Panc1 (cell line): ENCODE data around the gene AHRR. TPM values are rescaled to one million over a fixed set of nuclear protein-coding genes. Genes with fewer than 3 reads are reported as not detected.
A peak's percentile ranks its signal among the peaks of the same experiment; 100 is the strongest.

Source experiments
- ATAC-seq: fragments of 200-7000 bp; cut with Tn5 transposase; 2 replicates; pipeline ENCODE4 v1.9.1; 2020; ENCODE audit warnings: mild to moderate bottlenecking, moderate library complexity
- BruUV-seq: library from RNA; stranded (reverse); fragments of 400-500 nt; replicated peaks from 2 replicates; lab custom pipeline; 2021; lab: Mats Ljungman, UMichigan
- CTCF ChIA-PET: fragments of 300-600 bp; sonication (Branson Sonifier 250); formaldehyde crosslinking; loops from one replicate; lab custom pipeline; 2022; ENCODE audit warnings: antibody characterized with exemption; lab: Charles Lee
- POLR2A ChIA-PET: fragments of 300-600 bp; sonication (Branson Sonifier 250); formaldehyde crosslinking; loops from one replicate; lab custom pipeline; 2022; ENCODE audit warnings: antibody characterized with exemption; lab: Charles Lee
- DNase-seq: peaks from one replicate; pipeline ENCODE4 v3.0.0-alpha.2; 2010; ENCODE audit warnings: low read depth, low spot score
- H3K27ac ChIP-seq: 2 replicates; pipeline ENCODE4 v1.5.1; 2011; ENCODE audit warnings: mild to moderate bottlenecking, low read length, inconsistent platforms
- H3K27me3 ChIP-seq: fragments of 200-500 bp; sonication (Bioruptor generic); 2 replicates; pipeline ENCODE4 v1.6.0; 2014; ENCODE audit warnings: low read length, inconsistent platforms; ENCODE audit not compliant: control insufficient read depth, insufficient read depth
- H3K36me3 ChIP-seq: fragments of 200-500 bp; sonication (Bioruptor generic); 2 replicates; pipeline ENCODE4 v1.5.1; 2014; ENCODE audit warnings: inconsistent platforms, mild to moderate bottlenecking, low read length, moderate library complexity; ENCODE audit not compliant: control insufficient read depth, insufficient read depth
- H3K4me1 ChIP-seq: 2 replicates; pipeline ENCODE4 v1.5.1; 2011; ENCODE audit warnings: inconsistent platforms, mild to moderate bottlenecking, low read length, moderate library complexity; ENCODE audit not compliant: control insufficient read depth, insufficient read depth
- H3K4me3 ChIP-seq, 2 experiments: 2 replicates each; pipeline ENCODE4 v1.5.1; 2011 to 2012; ENCODE audit warnings: low read depth in 2 of 2, low read length in 2 of 2, mild to moderate bottlenecking in 2 of 2, inconsistent platforms in 1 of 2, moderate library complexity in 1 of 2
- H3K9me3 ChIP-seq: fragments of 200-500 bp; sonication (Bioruptor generic); 2 replicates; pipeline ENCODE4 v1.5.1; 2014; ENCODE audit warnings: low read depth, mild to moderate bottlenecking, inconsistent platforms, low read length, moderate library complexity; ENCODE audit not compliant: control insufficient read depth, insufficient read depth
- POLR2AphosphoS5 ChIP-seq: IDR thresholded peaks from 2 replicates; pipeline ENCODE4 v1.6.1; 2012; ENCODE audit warnings: mild to moderate bottlenecking, low read depth, low read length, moderate library complexity
- SIN3A ChIP-seq: IDR thresholded peaks from 2 replicates; pipeline ENCODE4 v1.6.1; 2012; ENCODE audit warnings: low read depth, mild to moderate bottlenecking, low read length, moderate library complexity, borderline replicate concordance; ENCODE audit not compliant: insufficient read depth
- TCF7L2 ChIP-seq: IDR thresholded peaks from 2 replicates; pipeline ENCODE4 v1.6.1; 2011; ENCODE audit warnings: mild to moderate bottlenecking, low read depth, low read length, inconsistent platforms
- in situ Hi-C: cut with HindIII; loops from 2 replicates; pipeline ENCODE4 v1.10.0; 2016; ENCODE audit warnings: low sequenced_read_pairs, low pct_unique_long_range_greater_than_20kb
- intact Hi-C: fragments of 100-400 bp; cut with micrococcal nuclease; formaldehyde crosslinking; loops from one replicate; pipeline ENCODE4 v1.10.0; 2022; ENCODE audit not compliant: unreplicated experiment
- total RNA-seq: library from RNA; stranded (reverse); gene quantifications from one replicate; pipeline ENCODE4 v1.2.1, GENCODE V29; 2021; ENCODE audit not compliant: unreplicated experiment
- TF ChIP-seq, protein P1 (sequence below): fragments of 450-650 bp; IDR thresholded peaks from 2 replicates; pipeline ENCODE4 v1.5.1; 2017; ENCODE audit warnings: mild to moderate bottlenecking
- TF ChIP-seq, protein P2 (sequence below), 2 experiments: IDR thresholded peaks; 2 replicates each; pipeline ENCODE4 v1.6.1; 2011 to 2012; ENCODE audit warnings: low read depth in 2 of 2, control low read depth in 1 of 2, low read length in 1 of 2, mild to moderate bottlenecking in 1 of 2, moderate library complexity in 1 of 2; ENCODE audit not compliant: insufficient read depth in 1 of 2

AHRR gene
- total RNA-seq, 1 experiment from 2014 or later, result 23.6 TPM

DNA sequence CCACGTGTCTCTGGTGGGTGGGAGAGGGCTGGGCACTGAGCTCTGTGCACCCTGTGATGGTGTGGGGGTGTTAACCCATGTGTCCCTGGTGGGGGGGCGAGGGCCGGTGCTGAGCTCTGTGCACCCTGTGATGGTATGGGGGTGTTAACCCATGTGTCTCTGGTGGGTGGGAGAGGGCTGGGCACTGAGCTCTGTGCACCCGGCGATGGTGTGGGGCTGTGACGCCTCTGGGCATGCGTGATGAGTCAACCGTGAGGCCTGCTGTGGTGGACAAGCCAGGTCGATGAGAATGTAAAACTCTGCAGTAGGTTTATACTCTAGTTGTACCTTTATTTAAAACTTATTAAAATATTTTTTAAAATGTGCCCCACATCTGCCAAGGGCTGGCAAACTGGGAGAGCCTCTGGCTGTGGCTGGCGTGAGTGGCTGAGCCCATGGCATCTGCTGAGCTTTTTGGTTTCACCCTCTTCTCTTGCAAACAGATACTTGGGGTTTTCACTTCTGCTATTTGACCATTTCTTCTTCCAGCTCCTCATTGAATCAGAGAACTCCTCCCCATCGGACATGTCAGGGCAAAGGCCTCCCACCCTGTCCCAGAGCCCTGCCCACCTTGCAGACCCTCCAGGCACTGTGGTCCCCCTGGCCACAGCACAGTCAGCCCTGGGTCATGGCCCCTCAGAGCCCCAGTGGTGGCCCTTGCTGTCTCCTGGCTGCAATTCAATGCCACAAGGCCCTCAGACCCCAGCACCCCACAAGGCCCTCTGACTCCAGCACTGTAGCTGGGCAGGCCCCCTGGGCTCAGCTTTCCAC is 103.0 kb downstream of the AHRR start:
- Histone ChIP-seq H3K36me3 (no peaks in the 10 kb centered on the region), H3K27me3 (no peaks in the 10 kb centered on the region), H3K4me3 (no peak overlapping the region), H3K9me3 (no peaks in the 10 kb centered on the region), H3K4me1 (no peaks in the 10 kb centered on the region), H3K27ac (no peak overlapping the region)
- ATAC-seq (no peak), DNase-seq (no peak)
- intact Hi-C loops (no loop called here), in situ Hi-C loops (no loop called here)
- TF ChIP-seq, protein P1, sequence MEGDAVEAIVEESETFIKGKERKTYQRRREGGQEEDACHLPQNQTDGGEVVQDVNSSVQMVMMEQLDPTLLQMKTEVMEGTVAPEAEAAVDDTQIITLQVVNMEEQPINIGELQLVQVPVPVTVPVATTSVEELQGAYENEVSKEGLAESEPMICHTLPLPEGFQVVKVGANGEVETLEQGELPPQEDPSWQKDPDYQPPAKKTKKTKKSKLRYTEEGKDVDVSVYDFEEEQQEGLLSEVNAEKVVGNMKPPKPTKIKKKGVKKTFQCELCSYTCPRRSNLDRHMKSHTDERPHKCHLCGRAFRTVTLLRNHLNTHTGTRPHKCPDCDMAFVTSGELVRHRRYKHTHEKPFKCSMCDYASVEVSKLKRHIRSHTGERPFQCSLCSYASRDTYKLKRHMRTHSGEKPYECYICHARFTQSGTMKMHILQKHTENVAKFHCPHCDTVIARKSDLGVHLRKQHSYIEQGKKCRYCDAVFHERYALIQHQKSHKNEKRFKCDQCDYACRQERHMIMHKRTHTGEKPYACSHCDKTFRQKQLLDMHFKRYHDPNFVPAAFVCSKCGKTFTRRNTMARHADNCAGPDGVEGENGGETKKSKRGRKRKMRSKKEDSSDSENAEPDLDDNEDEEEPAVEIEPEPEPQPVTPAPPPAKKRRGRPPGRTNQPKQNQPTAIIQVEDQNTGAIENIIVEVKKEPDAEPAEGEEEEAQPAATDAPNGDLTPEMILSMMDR, result no peak
- TF ChIP-seq, protein P2, sequence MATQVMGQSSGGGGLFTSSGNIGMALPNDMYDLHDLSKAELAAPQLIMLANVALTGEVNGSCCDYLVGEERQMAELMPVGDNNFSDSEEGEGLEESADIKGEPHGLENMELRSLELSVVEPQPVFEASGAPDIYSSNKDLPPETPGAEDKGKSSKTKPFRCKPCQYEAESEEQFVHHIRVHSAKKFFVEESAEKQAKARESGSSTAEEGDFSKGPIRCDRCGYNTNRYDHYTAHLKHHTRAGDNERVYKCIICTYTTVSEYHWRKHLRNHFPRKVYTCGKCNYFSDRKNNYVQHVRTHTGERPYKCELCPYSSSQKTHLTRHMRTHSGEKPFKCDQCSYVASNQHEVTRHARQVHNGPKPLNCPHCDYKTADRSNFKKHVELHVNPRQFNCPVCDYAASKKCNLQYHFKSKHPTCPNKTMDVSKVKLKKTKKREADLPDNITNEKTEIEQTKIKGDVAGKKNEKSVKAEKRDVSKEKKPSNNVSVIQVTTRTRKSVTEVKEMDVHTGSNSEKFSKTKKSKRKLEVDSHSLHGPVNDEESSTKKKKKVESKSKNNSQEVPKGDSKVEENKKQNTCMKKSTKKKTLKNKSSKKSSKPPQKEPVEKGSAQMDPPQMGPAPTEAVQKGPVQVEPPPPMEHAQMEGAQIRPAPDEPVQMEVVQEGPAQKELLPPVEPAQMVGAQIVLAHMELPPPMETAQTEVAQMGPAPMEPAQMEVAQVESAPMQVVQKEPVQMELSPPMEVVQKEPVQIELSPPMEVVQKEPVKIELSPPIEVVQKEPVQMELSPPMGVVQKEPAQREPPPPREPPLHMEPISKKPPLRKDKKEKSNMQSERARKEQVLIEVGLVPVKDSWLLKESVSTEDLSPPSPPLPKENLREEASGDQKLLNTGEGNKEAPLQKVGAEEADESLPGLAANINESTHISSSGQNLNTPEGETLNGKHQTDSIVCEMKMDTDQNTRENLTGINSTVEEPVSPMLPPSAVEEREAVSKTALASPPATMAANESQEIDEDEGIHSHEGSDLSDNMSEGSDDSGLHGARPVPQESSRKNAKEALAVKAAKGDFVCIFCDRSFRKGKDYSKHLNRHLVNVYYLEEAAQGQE (IDR thresholded peaks at IDR 0.05; ENCODE audit: insufficient read depth in 1 of 2, low read depth in 2 of 2, low read length in 1 of 2), result no peak
- TF ChIP-seq POLR2AphosphoS5 (no peak), SIN3A (no peak), TCF7L2 (no peak)
- BruUV-seq, result no TSS peak
- ChIA-PET POLR2A (no interaction called here), CTCF (interaction anchor here (0.7 kb wide), 1 partner anchor 399 kb away, joined by 4 read pairs; no protein-coding TSS in a partner anchor)

DNA sequence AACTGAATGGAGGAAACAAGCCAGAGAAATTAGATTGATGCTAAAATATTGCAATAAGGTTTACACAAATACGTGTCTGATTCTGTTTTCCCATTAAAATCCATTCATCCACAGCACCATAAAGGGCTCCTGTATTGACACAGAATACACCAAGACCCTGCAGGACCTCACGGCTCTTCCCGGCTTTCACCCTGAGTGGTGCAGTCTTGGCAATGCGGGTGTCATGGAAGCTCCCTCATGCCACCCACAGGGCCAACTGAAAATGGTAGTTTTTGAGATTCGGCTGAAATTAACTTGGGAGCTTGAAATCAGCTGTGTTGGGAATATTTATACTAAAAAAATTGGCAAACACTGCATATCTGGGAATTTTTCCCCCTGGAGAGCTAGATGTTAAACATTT is 104.2 kb downstream of the AHRR start:
- BruUV-seq, result TSS peak; percentile 56
- TF ChIP-seq, protein P2 (IDR thresholded peaks at IDR 0.05; ENCODE audit: insufficient read depth in 1 of 2, low read depth in 2 of 2, low read length in 1 of 2), result no peak
- TF ChIP-seq, protein P1, result no peak
- TF ChIP-seq SIN3A, result no peak
- TF ChIP-seq POLR2AphosphoS5, result no peak
- no peak for TF ChIP-seq TCF7L2
- ChIA-PET CTCF (interaction anchor here (0.7 kb wide), 1 partner anchor 401 kb away, joined by 4 read pairs; no protein-coding TSS in a partner anchor), POLR2A (no interaction called here)
- H3K27ac ChIP-seq, result no peak overlapping the region
- ATAC-seq, result no peak
- no peak for DNase-seq
- H3K4me1 ChIP-seq, result no peaks in the 10 kb centered on the region
- no peaks in the 10 kb centered on the region for H3K36me3 ChIP-seq
- H3K4me3 ChIP-seq, result no peak overlapping the region
- no peaks in the 10 kb centered on the region for H3K9me3 ChIP-seq
- H3K27me3 ChIP-seq, result no peaks in the 10 kb centered on the region
- in situ Hi-C loops, result no loop called here
- intact Hi-C loops, result no loop called here
